CMK (cell line): Measurements from ENCODE around the gene NRM.
"Not testable (repeated sequence)": the region's sequence is repeated elsewhere in the genome, so short reads cannot be mapped to it uniquely, and the experiment has no call there.

ENCODE experiments used
- DNase-seq: peaks from one replicate; pipeline ENCODE4 v3.0.0-alpha.2; 2010; ENCODE audit warnings: low read depth

NRM gene

DNA sequence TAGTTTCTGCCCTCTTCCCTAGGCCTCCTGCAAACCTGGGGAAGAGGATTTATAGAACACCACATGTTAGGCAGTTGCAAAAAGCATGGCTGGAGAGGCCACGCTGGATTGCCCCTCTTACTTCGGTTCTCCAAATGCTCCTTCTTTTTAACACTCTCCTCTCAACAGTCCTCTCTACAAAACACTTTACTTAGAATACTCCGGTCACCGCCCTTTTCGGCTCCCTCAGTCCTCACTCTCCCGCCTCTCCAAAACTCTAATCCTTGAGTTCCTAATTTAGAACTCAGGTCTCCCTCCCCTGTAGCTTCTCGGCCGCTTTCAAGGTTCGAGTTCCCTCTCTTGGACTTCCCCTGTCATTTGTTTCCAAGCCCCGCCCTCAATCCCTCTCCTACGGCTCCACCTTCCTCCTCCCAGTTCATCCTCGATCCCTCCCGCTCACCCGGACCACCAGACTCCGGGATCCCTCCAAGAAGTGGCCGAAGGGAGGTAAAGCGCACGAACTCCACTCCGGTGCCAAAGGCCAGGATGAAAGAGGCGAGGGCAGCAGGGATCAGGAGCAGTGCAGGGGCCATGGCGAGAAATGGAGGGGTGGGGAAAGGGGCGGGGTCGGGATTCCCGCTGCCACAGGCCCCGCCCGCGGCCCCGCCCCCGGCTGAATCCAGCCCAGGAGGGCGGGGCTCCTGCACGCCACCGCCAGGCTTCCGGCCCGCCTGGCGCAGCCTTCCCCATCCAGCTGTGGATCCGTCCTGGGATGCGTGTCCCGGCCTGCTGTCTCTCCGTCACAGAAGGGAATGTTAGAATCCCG, at the start of gene NRM:
Gene NRM, minus strand, starts transcription at position 582 of the 805 bp plus-strand sequence. Its CDS starts 10 bp downstream, at position 572.
- DNase-seq, result peak; percentile 85

DNA sequence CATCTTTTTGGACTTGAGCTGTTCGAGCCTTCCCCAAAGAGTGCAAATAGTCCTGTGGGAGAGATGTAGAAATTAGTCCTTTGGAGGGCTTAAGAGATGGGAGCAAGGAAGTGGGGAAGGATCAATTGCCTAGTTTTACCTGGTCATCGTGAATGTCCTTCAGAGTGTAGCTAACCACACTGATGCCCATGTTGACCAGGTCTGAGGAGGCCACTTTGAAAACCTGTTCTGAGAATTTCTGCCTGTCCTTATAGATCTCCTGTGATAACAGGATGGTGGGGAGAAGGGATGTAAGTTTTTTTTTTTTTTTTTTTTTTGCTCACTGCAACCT, 49.7 kb upstream of the NRM start:
- no peak for DNase-seq

DNA sequence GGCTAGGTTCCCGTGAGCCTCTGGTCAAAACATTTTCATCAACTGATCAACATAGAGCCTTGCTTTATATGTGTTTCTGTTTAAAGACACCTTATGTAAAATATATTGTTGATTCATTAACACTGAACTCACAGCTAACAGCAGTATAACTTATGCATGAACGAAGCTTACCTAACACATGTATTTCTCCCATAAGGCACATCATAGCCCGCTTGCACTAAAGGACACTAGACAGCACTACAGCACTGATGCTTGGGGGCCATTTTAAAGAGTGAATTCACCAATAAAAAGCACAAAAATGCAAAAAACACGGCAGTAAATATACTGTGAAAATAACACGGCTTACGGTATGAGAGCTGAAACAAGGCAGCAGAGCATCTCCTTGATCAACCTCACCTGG, 47.7 kb upstream of the NRM start:
- no peak for DNase-seq

GRCh38 chr6:30735668-30736314, 45.0 kb upstream of the NRM start:
- DNase-seq, result no peak

GRCh38 chr6:30732237-30732943, 41.6 kb upstream of the NRM start:
- DNase-seq, result no peak

DNA sequence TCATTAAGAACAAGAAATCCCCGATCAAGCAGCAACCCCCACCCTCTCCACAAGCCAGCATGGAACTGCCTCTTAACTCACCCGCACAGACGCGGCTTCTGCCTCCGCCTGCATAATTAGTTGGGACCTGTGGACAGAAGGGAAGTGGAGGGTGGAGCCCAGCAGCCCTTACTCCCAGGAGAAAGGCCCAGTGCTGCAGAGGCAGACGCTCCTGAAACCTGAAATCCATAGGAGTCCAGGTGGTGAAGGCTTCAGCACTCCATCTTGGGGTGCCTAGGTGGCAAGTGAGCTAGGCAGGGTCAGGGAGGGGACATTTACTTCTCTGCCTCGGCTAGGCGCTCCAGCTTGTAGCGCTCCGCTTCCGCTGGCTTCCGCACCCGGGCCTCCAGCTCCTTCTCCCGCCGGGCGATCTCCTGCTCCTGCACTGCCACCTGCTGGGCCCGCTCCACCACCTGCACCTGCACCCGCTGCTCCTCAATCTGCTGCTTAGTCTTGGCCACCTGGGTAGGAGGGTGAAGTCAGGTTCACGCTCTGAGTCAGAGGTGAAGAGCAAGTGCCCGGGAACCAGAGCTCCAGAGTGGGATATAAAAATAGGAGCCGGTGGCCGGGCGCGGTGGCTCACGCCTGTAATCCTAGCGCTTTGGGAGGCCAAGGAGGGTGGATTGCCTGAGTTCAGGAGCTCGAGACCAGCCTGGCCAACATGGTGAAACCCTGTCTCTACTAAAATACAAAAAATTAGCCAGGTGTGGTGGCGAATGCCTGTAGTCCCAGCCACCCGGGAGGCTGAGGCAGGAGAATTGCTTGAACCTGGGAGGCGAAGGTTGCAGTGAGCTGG, 40.0 kb upstream of the NRM start:
- no peak for DNase-seq

DNA sequence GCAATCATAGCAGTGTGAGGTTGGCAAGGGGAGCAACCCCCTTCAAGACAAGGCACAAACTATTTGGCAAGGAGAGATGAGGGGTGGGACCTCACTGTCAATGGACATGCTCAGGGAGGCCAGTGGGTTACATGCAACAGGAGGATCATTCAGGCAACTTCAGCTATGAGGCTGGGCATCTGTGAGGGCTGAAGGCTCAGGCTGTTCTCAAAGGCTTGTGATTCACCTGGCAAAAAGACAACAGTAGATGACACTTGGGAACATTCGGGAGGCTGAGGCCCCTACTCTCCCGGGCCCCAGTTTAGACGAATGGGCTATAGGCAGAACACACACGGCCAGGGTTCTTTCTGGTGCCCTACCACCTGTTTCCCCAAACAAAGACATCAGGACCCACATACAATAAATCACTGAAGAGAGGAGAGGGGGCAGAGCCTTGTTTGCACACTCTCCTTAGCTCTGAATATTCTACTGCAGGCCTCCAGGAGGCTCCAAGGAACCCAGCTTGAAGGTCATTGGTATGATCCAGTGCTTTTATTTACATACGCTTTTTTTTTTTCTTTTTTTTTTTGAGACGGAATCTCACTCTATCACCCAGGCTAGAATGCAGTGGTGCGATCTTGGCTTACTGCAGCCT, 37.3 kb upstream of the NRM start:
- no peak for DNase-seq

DNA sequence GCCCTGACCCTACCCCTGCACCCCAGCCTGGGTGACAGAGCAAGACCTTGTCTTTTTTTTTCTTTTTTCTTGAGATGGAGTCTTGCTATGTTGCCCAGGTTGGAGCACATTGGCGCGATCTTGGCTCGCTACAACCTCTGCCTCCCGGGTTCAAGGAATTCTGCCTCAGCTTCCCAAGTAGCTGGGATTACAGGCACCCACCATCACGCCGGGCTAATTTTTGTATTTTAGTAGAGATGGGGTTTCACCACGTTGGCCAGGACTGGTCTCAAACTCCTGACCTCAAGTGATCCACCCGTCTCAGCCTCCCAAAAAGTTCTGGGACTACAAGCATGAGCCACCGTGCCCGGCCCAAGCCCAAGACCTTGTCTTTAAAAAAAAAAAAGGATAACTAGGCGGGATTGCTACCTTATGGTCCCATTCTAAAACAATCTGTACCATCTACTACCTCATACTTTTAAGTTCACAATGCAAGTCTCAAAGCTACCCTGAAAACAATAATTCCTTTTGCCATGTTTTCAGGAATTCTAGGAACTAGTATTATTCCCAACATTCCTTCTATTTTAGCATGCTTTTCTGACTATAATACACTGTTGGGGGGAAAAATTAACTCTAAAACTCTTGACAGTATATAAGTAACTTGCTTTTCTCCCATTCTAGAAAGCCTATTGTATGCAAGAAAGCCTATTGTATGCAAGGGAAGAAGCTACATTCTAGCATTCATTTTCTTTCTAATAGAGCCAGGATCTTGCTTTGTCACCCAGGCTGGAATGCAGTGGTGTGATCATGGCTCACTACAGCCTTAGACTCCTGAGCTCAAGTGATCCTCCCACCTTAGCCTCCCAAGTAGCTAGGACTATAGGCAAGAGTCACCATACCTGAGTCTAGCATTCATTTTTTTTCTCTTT, 36.0 kb upstream of the NRM start:
- no peak for DNase-seq

GRCh38 chr6:30725713-30726505, 35.1 kb upstream of the NRM start:
- no peak for DNase-seq

- DNase-seq, result no peak
Observed at GRCh38 chr6:30724906-30725667, 34.3 kb upstream of the NRM start.

DNA sequence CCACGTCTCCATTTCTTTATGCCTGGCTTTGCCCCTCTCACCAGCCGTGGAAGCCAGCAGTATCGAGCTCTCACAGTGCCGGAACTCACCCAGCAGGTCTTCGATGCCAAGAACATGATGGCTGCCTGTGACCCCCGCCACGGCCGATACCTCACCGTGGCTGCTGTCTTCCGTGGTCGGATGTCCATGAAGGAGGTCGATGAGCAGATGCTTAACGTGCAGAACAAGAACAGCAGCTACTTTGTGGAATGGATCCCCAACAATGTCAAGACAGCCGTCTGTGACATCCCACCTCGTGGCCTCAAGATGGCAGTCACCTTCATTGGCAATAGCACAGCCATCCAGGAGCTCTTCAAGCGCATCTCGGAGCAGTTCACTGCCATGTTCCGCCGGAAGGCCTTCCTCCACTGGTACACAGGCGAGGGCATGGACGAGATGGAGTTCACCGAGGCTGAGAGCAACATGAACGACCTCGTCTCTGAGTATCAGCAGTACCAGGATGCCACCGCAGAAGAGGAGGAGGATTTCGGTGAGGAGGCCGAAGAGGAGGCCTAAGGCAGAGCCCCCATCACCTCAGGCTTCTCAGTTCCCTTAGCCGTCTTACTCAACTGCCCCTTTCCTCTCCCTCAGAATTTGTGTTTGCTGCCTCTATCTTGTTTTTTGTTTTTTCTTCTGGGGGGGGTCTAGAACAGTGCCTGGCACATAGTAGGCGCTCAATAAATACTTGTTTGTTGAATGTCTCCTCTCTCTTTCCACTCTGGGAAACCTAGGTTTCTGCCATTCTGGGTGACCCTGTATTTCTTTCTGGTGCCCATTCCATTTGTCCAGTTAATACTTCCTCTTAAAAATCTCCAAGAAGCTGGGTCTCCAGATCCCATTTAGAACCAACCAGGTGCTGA, 33.3 kb upstream of the NRM start:
- DNase-seq, result not testable (repeated sequence)

DNA sequence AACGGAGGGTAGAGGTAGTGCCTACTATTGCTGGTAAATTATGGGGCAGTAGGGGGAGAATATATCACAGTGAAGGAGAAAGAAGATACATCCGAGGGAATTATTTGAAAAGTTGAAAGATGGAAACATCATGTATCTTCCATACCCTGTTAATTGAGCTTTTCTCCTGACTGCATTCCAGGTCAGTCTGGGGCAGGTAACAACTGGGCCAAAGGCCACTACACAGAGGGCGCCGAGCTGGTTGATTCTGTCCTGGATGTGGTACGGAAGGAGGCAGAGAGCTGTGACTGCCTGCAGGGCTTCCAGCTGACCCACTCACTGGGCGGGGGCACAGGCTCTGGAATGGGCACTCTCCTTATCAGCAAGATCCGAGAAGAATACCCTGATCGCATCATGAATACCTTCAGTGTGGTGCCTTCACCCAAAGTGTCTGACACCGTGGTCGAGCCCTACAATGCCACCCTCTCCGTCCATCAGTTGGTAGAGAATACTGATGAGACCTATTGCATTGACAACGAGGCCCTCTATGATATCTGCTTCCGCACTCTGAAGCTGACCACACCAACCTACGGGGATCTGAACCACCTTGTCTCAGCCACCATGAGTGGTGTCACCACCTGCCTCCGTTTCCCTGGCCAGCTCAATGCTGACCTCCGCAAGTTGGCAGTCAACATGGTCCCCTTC, 32.5 kb upstream of the NRM start:
- DNase-seq, result not testable (repeated sequence)

DNA sequence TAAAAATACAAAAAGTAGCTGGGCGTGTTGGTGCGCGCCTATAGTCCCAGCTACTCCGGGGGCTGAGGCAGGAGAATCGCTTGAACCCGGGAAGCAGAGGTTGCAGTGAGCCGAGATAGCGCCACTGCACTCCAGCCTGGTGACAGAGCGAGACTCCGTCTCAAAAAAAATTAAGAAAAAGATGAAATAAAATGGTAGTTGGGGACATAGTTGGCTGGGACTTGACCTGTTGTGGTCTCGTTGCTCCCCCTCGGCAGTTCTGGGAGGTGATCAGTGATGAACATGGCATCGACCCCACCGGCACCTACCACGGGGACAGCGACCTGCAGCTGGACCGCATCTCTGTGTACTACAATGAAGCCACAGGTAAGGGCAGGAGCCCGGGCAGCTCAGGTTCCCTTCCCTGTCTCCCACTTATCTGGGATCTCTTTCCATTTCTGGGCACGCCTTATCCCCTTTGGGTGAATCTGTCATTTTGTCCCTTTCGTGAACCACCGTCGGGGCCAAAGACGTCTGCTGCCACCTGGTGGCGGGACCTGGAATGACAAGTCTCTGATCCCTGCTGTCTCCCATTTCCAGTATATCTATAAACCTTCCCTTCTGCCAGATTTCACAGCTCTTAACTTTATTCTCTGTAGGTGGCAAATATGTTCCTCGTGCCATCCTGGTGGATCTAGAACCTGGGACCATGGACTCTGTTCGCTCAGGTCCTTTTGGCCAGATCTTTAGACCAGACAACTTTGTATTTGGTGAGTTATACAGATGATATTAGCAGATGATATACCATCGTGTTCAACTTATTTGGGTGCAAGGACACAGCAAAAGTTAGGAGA, 31.7 kb upstream of the NRM start:
- DNase-seq, result no peak

DNA sequence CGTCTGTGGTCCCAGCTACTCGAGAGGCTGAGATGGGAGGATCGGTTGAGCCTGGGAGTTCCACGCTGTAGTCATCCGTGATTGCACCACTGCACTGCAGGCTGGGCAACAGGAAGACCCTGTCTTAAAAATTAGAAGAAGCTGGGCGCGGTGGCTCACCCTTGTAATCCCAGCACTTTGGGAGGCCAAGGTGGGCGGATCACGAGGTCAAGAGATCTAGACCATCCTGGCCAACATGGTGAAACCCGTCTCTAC, 31.2 kb upstream of the NRM start:
- DNase-seq, result not testable (repeated sequence)

DNA sequence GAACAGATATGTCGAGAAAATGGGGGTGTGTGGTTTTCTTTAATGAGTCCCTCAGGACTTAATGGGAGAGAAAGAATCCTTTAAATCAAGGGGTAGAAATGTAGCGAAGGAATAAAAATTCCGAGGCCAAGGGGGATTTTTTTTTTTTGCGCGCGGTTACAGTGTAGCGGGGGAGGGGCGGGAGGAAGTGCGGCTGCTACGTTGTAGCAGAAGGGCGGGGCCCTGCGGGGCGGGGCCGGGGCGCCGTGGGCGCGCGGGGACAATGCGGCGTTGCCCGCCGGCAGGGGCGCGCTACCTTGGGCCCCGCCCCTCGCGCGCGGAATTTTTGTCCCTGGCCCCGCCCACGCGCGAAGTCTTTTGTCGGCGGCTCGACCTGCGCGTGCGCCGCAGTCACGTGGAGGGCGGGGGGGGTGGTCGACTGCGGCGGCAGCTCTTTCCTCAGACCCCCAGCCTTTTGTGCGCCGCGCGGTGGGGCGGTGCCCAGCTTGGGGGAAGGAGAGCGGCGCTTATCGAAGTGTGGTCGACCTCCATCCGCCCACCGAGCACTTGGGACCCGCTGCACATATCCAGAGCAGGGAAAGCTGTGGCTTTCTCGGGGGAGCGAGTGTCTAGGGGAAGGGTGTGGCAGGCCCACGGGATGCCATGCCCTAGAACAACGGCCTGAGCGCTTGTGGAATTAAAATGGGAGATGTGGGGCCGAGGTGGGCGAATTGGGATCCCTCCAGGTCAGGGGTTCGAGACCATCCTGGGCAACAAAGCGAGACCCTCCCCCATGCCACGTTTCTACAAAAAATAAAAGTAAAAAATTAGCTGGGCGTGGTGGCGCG, 30.6 kb upstream of the NRM start:
- peak; percentile 83 for DNase-seq

GRCh38 chr6:30720738-30721197, 30.0 kb upstream of the NRM start:
- DNase-seq, result no peak
